BLaER1 treated with 17β-estradiol and CSF1 and Interleukin-3, amounts not matched to agents 10 nM and 100 nM (cell line): ENCODE data around the gene SLC16A12.
"Not testable (repeated sequence)": the region's sequence is repeated elsewhere in the genome, so short reads cannot be mapped to it uniquely, and the experiment has no call there.

ENCODE experiments used
- H3K27ac ChIP-seq, 11 experiments: shearing (Covaris generic); formaldehyde crosslinking; 2 replicates each; pipeline ENCODE4 v1.8.1; 2022
- H3K27me3 ChIP-seq, 11 experiments: shearing (Covaris generic); formaldehyde crosslinking; 2 replicates each; pipeline ENCODE4 v1.8.1; 2022
- H3K36me3 ChIP-seq, 11 experiments: shearing (Covaris generic); formaldehyde crosslinking; 2 replicates each; pipeline ENCODE4 v1.8.1; 2022
- H3K4me1 ChIP-seq, 10 experiments: shearing (Covaris generic); formaldehyde crosslinking; 2 replicates each; pipeline ENCODE4 v1.8.1; 2022
- H3K4me2 ChIP-seq, 11 experiments: shearing (Covaris generic); formaldehyde crosslinking; 2 replicates each; pipeline ENCODE4 v1.8.1; 2022
- H3K4me3 ChIP-seq, 10 experiments: shearing (Covaris generic); formaldehyde crosslinking; 2 replicates each; pipeline ENCODE4 v1.8.1; 2022
- H3K9ac ChIP-seq, 11 experiments: shearing (Covaris generic); formaldehyde crosslinking; 2 replicates each; pipeline ENCODE4 v1.8.1; 2022
- H3K9me3 ChIP-seq, 11 experiments: shearing (Covaris generic); formaldehyde crosslinking; replicated peaks in 1 of 11; 2 replicates each; pipeline ENCODE4 v1.8.1; 2022
- H4K20me1 ChIP-seq, 11 experiments: shearing (Covaris generic); formaldehyde crosslinking; 2 replicates each; pipeline ENCODE4 v1.8.1; 2022
- Cebpa-rat ChIP-seq, 11 experiments: shearing (Covaris generic); IDR thresholded peaks; 2 replicates each; pipeline ENCODE4 v1.8.1; 2022

SLC16A12 gene

GRCh38 chr10:89399956-89400355 is 135.4 kb downstream of the SLC16A12 start:
- Histone ChIP-seq H3K9ac (no peak overlapping the region), H4K20me1 (no peaks in the 10 kb centered on the region), H3K36me3 (peaks cover 0 to 32% (median 14%) of the 10 kb centered on the region in 11 experiments; a peak in 12 of 22 replicates), H3K4me1 (peaks cover 0 to 3% (median 0%) of the 10 kb centered on the region in 10 experiments; a peak in 1 of 20 replicates), H3K4me3 (no peak overlapping the region), H3K9me3 (peaks cover 0 to 13% (median 6%) of the 10 kb centered on the region in 11 experiments; a peak in 5 of 22 replicates), H3K27me3 (no peaks in the 10 kb centered on the region), H3K27ac (no peak overlapping the region), H3K4me2 (no peak overlapping the region)
- no peak for TF ChIP-seq Cebpa-rat (IDR thresholded peaks at IDR 0.05)

- Histone ChIP-seq H4K20me1 (no peaks in the 10 kb centered on the region), H3K27ac (no peak overlapping the region), H3K4me3 (no peak overlapping the region), H3K4me1 (peaks cover 9 to 18% (median 12%) of the 10 kb centered on the region in 10 experiments), H3K4me2 (no peak overlapping the region), H3K9me3 (peaks cover 0 to 13% (median 6%) of the 10 kb centered on the region in 11 experiments; a peak in 5 of 22 replicates), H3K36me3 (peaks cover 0 to 17% (median 11%) of the 10 kb centered on the region in 11 experiments; a peak in 12 of 22 replicates), H3K9ac (no peak overlapping the region), H3K27me3 (no peaks in the 10 kb centered on the region)
- no peak for TF ChIP-seq Cebpa-rat (IDR thresholded peaks at IDR 0.05)
Measured at GRCh38 chr10:89398003-89398749, 137.2 kb downstream of the SLC16A12 start.

GRCh38 chr10:89395141-89395540 is 140.3 kb downstream of the SLC16A12 start:
- Histone ChIP-seq H3K9me3 (peaks cover 0 to 13% (median 6%) of the 10 kb centered on the region in 11 experiments; a peak in 5 of 22 replicates), H3K9ac (no peak overlapping the region), H4K20me1 (no peaks in the 10 kb centered on the region), H3K27ac (no peak overlapping the region), H3K4me1 (peaks cover 34 to 46% (median 38%) of the 10 kb centered on the region in 10 experiments), H3K27me3 (no peaks in the 10 kb centered on the region), H3K36me3 (peaks cover 0 to 7% (median 0%) of the 10 kb centered on the region in 11 experiments; a peak in 1 of 22 replicates), H3K4me3 (no peak overlapping the region), H3K4me2 (peak overlapping the region in 2 of 11 experiments; percentile 33 to 48; a peak in 1 of 22 replicates)
- no peak for TF ChIP-seq Cebpa-rat (IDR thresholded peaks at IDR 0.05)

- peak overlapping the region in 3 of 11 experiments; percentile 60 to 75 (median 64); a peak in 3 of 22 replicates for H3K9ac ChIP-seq
- H3K36me3 ChIP-seq = peaks cover 0 to 7% (median 0%) of the 10 kb centered on the region in 11 experiments; a peak in 1 of 22 replicates
- no peaks in the 10 kb centered on the region for H4K20me1 ChIP-seq
- H3K4me1 ChIP-seq = peaks cover 34 to 57% (median 42%) of the 10 kb centered on the region in 10 experiments
- H3K9me3 ChIP-seq = peaks cover 0 to 13% (median 6%) of the 10 kb centered on the region in 11 experiments; a peak in 5 of 22 replicates
- no peak for TF ChIP-seq Cebpa-rat (IDR thresholded peaks at IDR 0.05)
- peak overlapping the region; percentile 75 to 96 (median 89); a peak in 21 of 22 replicates for H3K4me2 ChIP-seq
- H3K4me3 ChIP-seq = peak overlapping the region in 7 of 10 experiments; percentile 54 to 72 (median 59); a peak in 9 of 20 replicates
- peak overlapping the region in 8 of 11 experiments; percentile 68 to 81 (median 78); a peak in 14 of 22 replicates for H3K27ac ChIP-seq
- no peaks in the 10 kb centered on the region for H3K27me3 ChIP-seq
Measured at GRCh38 chr10:89393898-89394297, 141.5 kb downstream of the SLC16A12 start.

- H4K20me1 ChIP-seq = no peaks in the 10 kb centered on the region
- peak overlapping the region; percentile 44 to 75 (median 66); a peak in 21 of 22 replicates for H3K9ac ChIP-seq
- H3K9me3 ChIP-seq = peaks cover 0 to 10% (median 1%) of the 10 kb centered on the region in 11 experiments; a peak in 4 of 22 replicates
- H3K4me1 ChIP-seq = peaks cover 34 to 57% (median 42%) of the 10 kb centered on the region in 10 experiments
- peak in 8 of 11 experiments; percentile 40 to 89 (median 80); a peak in 14 of 22 replicates for TF ChIP-seq Cebpa-rat (IDR thresholded peaks at IDR 0.05)
- peak overlapping the region in 10 of 11 experiments; percentile 35 to 81 (median 78); a peak in 19 of 22 replicates for H3K27ac ChIP-seq
- H3K27me3 ChIP-seq = no peaks in the 10 kb centered on the region
- H3K4me3 ChIP-seq = peak overlapping the region; percentile 54 to 72 (median 60)
- peaks cover 0 to 7% (median 0%) of the 10 kb centered on the region in 11 experiments; a peak in 1 of 22 replicates for H3K36me3 ChIP-seq
- H3K4me2 ChIP-seq = peak overlapping the region; percentile 75 to 96 (median 89)
Measured at GRCh38 chr10:89392974-89393373, 142.4 kb downstream of the SLC16A12 start.

- TF ChIP-seq Cebpa-rat (IDR thresholded peaks at IDR 0.05) = no peak
- peaks cover 0 to 10% (median 0%) of the 10 kb centered on the region in 11 experiments; a peak in 3 of 22 replicates for H3K9me3 ChIP-seq
- H3K4me3 ChIP-seq = peak within 1 kb of the TSS; percentile 54 to 72 (median 60)
- peaks cover 34 to 59% (median 42%) of the 10 kb centered on the region in 10 experiments for H3K4me1 ChIP-seq
- peak within 1 kb of the TSS; percentile 35 to 81 (median 78); a peak in 21 of 22 replicates for H3K27ac ChIP-seq
- H3K9ac ChIP-seq = peak within 1 kb of the TSS; percentile 44 to 75 (median 66)
- peak within 1 kb of the TSS; percentile 75 to 96 (median 89) for H3K4me2 ChIP-seq
- no peaks in the 10 kb centered on the region for H4K20me1 ChIP-seq
- H3K36me3 ChIP-seq = peaks cover 0 to 7% (median 0%) of the 10 kb centered on the region in 11 experiments; a peak in 1 of 22 replicates
- H3K27me3 ChIP-seq = no peaks in the 10 kb centered on the region
Measured at GRCh38 chr10:89391907-89392756, 143.3 kb downstream of the SLC16A12 start, which contains the start of gene IFIT1. IFIT1 (plus strand) TSS chr10:89392623; CDS start chr10:89392713, 90 bp downstream.

GRCh38 chr10:89391226-89391576 is 144.2 kb downstream of the SLC16A12 start:
- not testable (repeated sequence) for H4K20me1 ChIP-seq, H3K36me3 ChIP-seq, H3K9me3 ChIP-seq, H3K27me3 ChIP-seq, H3K4me3 ChIP-seq
- Histone ChIP-seq H3K27ac (peak overlapping the region in 7 of 11 experiments; percentile 77 to 81 (median 79); a peak in 13 of 22 replicates), H3K4me1 (peaks cover 34 to 69% (median 45%) of the 10 kb centered on the region in 10 experiments), H3K4me2 (peak overlapping the region; percentile 75 to 96 (median 89)), H3K9ac (peak overlapping the region in 2 of 11 experiments; percentile 11 to 71; a peak in 1 of 22 replicates)
